Smooth muscle cell of the brain vasculature (primary cell): Measurements from ENCODE around the gene KCNN1.
"Not testable (repeated sequence)": the region's sequence is repeated elsewhere in the genome, so short reads cannot be mapped to it uniquely, and the experiment has no call there.

ENCODE experiments used
- DNase-seq: peaks from one replicate; pipeline ENCODE4 v3.0.0-alpha.2; 2012; ENCODE audit warnings: low read depth, low spot score

Gene KCNN1

GRCh38 chr19:17966550-17967256 lies at the start of gene KCNN1:
Gene KCNN1 (plus strand): TSS chr19:17967107. CDS start chr19:17973889, 6,782 bp downstream.
- no peak for DNase-seq

DNA sequence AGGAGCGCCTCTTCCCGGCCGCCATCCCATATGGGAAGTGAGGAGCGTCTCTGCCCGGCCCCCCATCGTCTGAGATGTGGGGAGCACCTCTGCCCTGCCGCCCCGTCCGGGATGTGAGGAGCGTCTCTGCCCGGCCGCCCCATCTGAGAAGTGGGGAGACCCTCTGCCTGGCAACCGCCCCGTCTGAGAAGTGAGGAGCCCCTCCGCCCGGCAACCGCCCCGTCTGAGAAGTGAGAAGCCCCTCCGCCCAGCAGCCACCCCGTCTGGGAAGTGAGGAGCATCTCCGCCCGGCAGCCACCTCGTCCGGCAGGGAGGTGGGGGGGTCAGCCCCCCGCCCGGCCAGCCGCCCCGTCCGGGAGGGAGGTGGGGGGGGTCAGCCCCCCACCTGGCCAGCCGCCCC lies 48.8 kb upstream of the KCNN1 start:
- DNase-seq, result not testable (repeated sequence)

- DNase-seq, result not testable (repeated sequence)
Measured at GRCh38 chr19:17919122-17919521, 47.8 kb upstream of the KCNN1 start.

- DNase-seq, result no peak
Measured at GRCh38 chr19:17920527-17920926, 46.4 kb upstream of the KCNN1 start.

DNA sequence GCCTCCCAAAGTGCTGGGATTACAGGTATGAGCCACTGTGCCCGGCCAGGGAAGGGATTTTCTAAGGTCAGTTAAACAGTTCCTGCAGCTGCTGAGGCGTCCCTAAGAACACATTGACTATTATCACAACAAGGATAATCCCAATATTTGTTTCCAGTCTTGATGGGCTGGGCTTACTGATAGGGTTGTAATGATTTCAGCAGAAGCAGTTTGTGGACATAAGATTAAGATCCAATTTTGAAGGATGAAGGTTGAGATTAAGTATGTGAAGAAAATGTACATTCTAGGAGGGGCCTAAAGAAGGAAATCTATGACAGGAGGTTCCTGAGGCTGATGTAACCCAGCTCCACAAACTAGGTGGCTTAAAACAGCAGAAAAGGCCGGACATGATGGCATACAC lies 44.8 kb upstream of the KCNN1 start:
- DNase-seq, result no peak

DNA sequence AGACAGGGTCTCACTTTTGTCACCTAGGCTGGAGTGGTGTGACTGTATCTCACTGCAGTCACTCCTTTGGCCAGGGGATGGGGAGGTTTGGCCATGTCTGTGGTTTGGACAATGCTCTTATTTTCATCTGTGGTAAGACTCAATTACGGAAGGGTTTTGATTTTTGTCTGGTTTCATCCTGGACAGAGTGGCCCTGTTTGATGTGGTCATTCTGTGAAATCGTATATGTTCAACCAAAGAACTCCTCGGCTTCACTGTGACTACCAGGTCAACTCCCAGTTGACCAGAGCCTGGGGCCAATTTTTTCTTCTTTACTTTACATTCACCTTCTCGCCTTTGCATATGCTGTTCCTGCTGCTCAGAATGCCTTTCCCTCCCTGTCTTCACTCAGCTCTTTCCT lies 40.9 kb upstream of the KCNN1 start:
- no peak for DNase-seq

- DNase-seq, result no peak
Measured at GRCh38 chr19:17929056-17929455, 37.9 kb upstream of the KCNN1 start.

- no peak for DNase-seq
Measured at GRCh38 chr19:17931532-17932191, 35.2 kb upstream of the KCNN1 start.

DNA sequence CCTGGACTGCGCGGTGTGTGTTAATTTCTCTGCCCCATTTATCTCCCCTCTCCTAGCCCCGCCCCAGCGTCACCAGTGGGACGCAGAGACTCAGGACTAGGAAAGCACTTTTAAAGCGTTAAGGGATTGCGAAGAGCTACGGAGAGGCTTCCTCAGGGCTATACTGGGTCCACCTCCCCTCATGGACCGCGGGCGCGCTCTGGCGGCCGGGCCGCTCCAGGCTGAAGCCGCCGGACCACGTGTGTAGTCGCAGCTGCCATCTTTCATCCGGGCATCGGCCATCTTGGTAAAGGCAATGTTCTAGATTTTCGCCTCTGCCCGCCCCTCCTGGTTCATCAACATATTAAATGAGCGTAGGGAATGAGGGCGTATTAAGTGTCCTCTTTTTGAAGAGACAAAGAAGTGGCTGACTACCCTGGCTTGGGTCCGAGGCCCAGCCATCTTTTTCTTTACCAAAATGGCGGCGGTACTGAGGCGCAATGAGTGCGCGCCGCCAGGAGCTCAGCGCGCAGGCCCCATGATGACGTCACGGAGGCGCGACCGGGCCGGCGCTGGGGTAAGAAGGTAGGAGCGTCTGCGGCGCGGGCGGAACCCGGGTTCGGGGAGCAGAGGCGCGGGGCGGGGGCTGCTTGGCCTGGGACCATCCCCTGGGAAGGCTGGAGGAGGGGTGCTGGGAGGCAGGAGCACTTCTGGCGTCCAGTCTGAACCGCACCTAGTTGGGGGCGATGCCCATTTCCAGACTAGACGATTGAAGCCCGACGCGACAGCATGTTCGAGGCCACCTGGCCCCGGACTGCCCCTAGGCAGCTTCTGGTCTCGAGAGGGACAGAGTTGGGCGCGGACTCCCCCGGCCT lies 34.2 kb upstream of the KCNN1 start, which contains the start of gene CCDC124:
TSS of gene CCDC124 (plus strand) at position 531 of the 854 bp plus-strand sequence. CDS start 3,406 bp downstream, outside the sequence.
- peak; percentile 86 for DNase-seq

DNA sequence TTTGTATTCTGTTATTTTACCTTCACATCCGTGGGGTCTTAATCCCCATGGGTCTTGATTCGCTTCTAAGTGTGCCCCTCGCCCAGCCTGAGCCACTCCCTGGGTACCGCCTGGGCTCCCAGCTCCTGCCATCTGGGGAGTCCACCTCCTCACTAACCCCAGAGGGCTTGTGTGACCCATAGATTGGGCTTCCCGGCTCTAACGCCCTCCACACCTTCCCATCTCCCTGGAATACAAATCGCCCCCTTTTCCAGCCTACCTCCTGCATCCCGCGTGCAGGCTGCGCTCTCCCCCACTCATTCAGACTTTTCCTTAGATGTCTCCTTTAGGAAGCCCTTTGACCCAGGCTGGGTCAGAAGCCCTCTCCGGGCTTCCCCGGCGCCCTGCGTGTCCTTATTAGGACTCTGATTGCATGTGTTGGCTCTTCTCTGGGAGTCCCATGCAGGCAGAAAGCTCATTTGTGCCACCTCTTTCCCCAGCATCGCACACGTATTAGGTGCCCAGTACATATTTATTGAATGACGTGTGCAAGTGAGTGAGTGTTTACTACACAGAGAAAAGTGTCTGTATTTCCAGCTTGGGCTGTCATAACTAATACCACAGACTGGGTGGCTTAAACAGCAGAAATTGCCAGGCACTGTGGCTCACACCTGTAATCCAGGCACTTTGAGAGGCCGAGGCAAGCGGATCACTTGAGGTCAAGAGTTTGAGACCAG lies 33.3 kb upstream of the KCNN1 start:
- DNase-seq, result no peak

- DNase-seq, result no peak
Measured at GRCh38 chr19:17936379-17936778, 30.5 kb upstream of the KCNN1 start.

GRCh38 chr19:17937371-17937900 lies 29.5 kb upstream of the KCNN1 start:
- DNase-seq, result no peak

- no peak for DNase-seq
Measured at GRCh38 chr19:17938092-17938845, 28.6 kb upstream of the KCNN1 start.

DNA sequence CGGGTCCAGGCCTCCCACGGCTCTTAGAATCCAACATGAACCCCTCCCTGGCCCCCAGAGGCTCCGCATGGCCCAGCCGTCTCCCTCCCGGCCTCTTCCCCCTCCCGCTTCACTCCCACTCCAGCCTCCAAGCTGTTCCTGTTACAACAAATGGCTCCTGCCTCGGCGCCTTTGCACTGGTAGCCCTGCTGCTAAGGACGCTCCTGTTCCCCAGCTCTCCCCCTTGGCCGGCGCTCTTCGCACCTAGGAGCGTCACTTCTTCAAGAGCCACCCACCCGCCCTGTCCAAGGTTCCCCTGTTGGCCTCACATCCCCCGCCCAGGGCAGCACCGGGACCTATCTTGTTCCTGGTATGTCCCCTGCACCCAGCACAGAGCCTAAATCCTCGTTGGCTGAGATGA lies 24.7 kb upstream of the KCNN1 start:
- DNase-seq, result no peak

DNA sequence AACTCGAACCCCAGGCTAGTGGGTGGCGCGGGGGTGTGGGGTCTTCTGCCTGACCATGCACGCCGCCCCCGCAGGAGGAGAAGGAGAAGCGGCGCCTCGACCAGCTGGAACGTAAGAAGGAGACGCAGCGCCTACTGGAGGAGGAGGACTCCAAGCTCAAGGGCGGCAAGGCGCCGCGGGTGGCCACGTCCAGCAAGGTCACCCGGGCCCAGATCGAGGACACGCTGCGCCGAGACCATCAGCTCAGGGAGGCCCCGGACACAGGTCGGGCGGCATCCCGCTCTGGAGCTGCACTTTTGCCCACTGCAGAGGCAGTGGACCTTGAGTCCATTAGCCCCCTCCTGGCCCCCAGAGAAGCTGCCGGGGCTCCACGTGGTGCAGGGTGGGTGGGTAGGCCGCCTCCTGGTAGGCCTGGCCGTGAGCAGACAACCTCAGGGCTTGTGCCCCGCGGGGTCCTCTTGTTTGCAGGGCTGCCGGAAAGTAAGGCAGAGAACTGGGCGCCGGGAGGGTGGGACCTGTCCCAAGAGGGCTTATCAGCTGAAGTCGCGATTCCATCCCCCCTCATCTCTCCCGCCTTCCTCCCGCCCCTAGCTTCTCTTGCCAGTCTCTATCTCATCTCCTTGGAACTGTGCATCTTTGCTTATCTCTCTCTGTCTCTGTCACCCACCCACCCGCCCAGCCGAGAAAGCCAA lies 24.2 kb upstream of the KCNN1 start:
- DNase-seq, result no peak

GRCh38 chr19:17943274-17944221 lies 23.4 kb upstream of the KCNN1 start:
- no peak for DNase-seq

- no peak for DNase-seq
Measured at GRCh38 chr19:17944301-17944700, 22.6 kb upstream of the KCNN1 start.

DNA sequence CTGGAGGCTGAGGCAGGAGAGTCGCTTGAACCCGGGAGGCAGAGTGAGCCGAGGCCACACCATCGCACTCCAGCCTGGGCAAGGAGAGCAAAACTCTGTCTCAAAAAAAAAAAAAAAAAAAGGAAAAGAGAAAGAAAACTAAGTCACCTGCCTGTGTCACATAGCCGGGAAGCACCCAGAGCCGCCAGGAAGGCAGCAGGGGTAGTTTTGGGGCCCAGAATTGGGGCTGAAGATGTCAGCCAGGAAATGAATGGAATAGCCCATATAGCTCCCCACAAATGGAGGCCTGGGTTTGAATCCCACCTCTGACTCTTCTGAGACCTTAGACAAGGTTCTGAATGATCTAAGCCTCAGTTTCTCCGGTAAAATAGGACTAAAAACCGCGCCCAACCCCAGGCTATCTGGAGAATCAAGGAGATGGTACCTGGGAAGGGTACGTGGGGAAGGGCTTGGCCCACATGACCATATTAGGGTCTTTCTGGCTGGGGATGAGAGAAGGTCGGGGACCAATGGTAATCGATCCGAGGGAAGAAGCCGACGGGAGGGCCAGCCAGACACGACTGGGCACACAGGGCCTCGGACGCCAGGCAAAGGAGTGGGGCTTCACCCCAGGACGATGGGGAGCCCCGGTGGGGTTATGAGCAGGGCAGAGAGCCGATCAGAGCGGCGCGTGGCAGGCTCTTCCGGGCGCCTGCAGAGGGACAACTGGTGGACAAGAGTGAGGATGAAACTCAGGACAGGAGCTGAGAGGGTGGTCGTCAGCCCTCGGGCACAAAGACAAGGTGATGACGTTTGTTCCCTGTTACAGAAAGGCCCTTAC lies 19.7 kb upstream of the KCNN1 start:
- DNase-seq, result no peak
